ENCODE measurements around the gene NRXN3. TPM values are rescaled to one million over a fixed set of nuclear protein-coding genes. Genes with fewer than 3 reads are reported as not detected.

The NRXN3 gene
- total RNA-seq, 4 donors from 2014 or later, result 0.19 to 1.4 (median 0.40) TPM

DNA sequence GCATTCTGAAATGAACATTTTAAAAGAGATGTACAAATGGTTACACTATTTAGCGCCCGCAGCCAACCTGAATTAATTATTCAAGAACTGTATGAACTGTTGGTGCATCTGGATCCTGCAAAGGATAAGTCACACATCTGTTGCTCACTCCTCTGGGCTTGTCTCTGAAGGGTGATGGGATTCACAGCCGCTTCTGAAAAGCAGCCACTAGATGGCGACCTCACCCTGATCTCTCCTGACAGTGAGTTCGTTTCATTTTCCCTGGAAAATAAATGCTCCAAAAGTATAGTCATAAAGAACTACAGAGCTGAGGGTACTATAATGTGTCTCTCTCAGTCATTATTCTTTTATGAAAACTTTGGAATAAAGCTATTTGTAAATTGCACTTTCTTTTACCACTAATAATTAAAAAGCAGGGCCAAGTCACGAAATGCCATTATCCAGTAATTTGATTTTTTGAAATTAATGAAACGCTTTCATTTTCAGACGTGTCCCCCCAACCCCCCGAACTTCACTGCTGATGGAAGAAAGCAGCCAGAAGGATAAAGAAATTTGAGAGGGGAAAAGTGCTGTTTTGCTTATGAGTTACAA is 789.6 kb downstream of the NRXN3 start:
- ATAC-seq (ENCODE audit: low FRiP score) (peak; percentile 73), DNase-seq (ENCODE audit: low spot score) (peak; percentile 45)
- TF ChIP-seq CTCF (IDR thresholded peaks at IDR 0.05), result no peak

GRCh38 chr14:78967111-78967809 is 797.1 kb downstream of the NRXN3 start:
- ATAC-seq (ENCODE audit: low FRiP score) (no peak), DNase-seq (ENCODE audit: low spot score) (no peak)
- TF ChIP-seq CTCF (IDR thresholded peaks at IDR 0.05), result no peak

DNA sequence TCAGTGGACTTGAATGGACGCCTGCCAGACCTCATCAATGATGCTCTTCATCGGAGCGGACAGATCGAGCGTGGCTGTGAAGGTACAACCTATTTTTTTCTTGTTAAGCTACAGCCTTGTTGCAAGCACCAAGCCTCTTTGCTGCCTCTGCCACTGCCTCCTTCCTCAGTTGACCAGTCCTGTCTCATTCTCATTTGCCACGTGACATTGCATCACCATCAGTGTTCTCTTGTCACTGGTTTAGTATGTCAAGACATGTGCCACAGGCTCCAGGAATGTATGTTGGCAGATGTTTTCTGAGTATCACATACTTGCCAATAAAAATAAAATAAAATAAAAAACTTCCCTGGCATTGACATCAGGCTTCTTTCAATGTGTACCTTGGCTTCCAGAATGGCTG is 798.1 kb downstream of the NRXN3 start:
- TF ChIP-seq CTCF (IDR thresholded peaks at IDR 0.05), result no peak
- ATAC-seq (ENCODE audit: low FRiP score), result no peak

GRCh38 chr14:78970677-78971076 is 800.5 kb downstream of the NRXN3 start:
- TF ChIP-seq CTCF (IDR thresholded peaks at IDR 0.05), result no peak
- no peak for DNase-seq (ENCODE audit: low spot score)
- ATAC-seq (ENCODE audit: low FRiP score), result no peak

More for the DNA sequence above, 798.1 kb downstream of the NRXN3 start:
- DNase-seq (ENCODE audit: low spot score), result no peak

GRCh38 chr14:78972440-78972839 is 802.3 kb downstream of the NRXN3 start:
- TF ChIP-seq CTCF (IDR thresholded peaks at IDR 0.05), result no peak
- ATAC-seq (ENCODE audit: low FRiP score) (no peak), DNase-seq (ENCODE audit: low spot score) (no peak)

GRCh38 chr14:78974691-78975090 is 804.5 kb downstream of the NRXN3 start:
- DNase-seq (ENCODE audit: low spot score) (no peak), ATAC-seq (ENCODE audit: low FRiP score) (no peak)
- TF ChIP-seq CTCF (IDR thresholded peaks at IDR 0.05), result no peak

GRCh38 chr14:78975734-78976133 is 805.6 kb downstream of the NRXN3 start:
- no peak for ATAC-seq (ENCODE audit: low FRiP score)
- no peak for DNase-seq (ENCODE audit: low spot score)
- no peak for TF ChIP-seq CTCF (IDR thresholded peaks at IDR 0.05)

All from omental fat pad (tissue), 4 donors.